DOHH2 (cell line): ENCODE data around the gene TRIM24.
"Not testable (repeated sequence)": the region's sequence is repeated elsewhere in the genome, so short reads cannot be mapped to it uniquely, and the experiment has no call there.

Experiments
- H3F3A ChIP-seq: fragments of 200-600 bp; sonication (generic), shearing (Covaris generic); 2 replicates; pipeline ENCODE4 v1.6.0; 2016; ENCODE audit warnings: antibody characterized with exemption, mild to moderate bottlenecking; ENCODE audit not compliant: control insufficient read depth, insufficient read depth
- H3K27ac ChIP-seq: fragments of 200-600 bp; sonication (generic); 2 replicates; pipeline ENCODE4 v1.5.1; 2014; ENCODE audit warnings: low read depth, mild to moderate bottlenecking, low read length, moderate library complexity
- H3K27me3 ChIP-seq: fragments of 200-600 bp; sonication (generic); 2 replicates; pipeline ENCODE4 v1.6.1; 2014; ENCODE audit warnings: mild to moderate bottlenecking, low read length, mixed read lengths; ENCODE audit not compliant: control insufficient read depth
- H3K36me3 ChIP-seq: fragments of 200-600 bp; sonication (generic); 2 replicates; pipeline ENCODE4 v1.6.1; 2014; ENCODE audit warnings: mild to moderate bottlenecking, low read length, moderate library complexity, mixed read lengths; ENCODE audit not compliant: control insufficient read depth
- H3K4me1 ChIP-seq: fragments of 200-600 bp; sonication (generic); 2 replicates; pipeline ENCODE4 v1.6.1; 2014; ENCODE audit warnings: mild to moderate bottlenecking, low read length, mixed read lengths; ENCODE audit not compliant: control insufficient read depth
- H3K4me2 ChIP-seq: fragments of 200-600 bp; sonication (generic); 2 replicates; pipeline ENCODE4 v1.6.0; 2014; ENCODE audit warnings: mild to moderate bottlenecking, low read length, moderate library complexity
- H3K4me3 ChIP-seq: fragments of 200-600 bp; sonication (generic); 2 replicates; pipeline ENCODE4 v1.5.1; 2014; ENCODE audit warnings: mild to moderate bottlenecking, low read length, mixed read lengths
- H3K79me2 ChIP-seq: fragments of 200-600 bp; sonication (generic); 2 replicates; pipeline ENCODE4 v1.6.1; 2014; ENCODE audit warnings: mild to moderate bottlenecking, low read length, mixed read lengths; ENCODE audit not compliant: control insufficient read depth
- H3K9me2 ChIP-seq: fragments of 200-600 bp; sonication (generic); replicated peaks from 2 replicates; pipeline ENCODE4 v1.6.1; 2014; ENCODE audit warnings: mild to moderate bottlenecking, low read length, mixed read lengths; ENCODE audit not compliant: control insufficient read depth
- H3K9me3 ChIP-seq: fragments of 200-600 bp; sonication (generic); 2 replicates; pipeline ENCODE4 v1.6.1; 2014; ENCODE audit warnings: antibody characterized with exemption, low read length, mixed read lengths; ENCODE audit not compliant: control insufficient read depth, insufficient read depth
- H4K20me1 ChIP-seq: fragments of 200-600 bp; sonication (generic); 2 replicates; pipeline ENCODE4 v1.6.0; 2014; ENCODE audit warnings: low read depth, mild to moderate bottlenecking, antibody characterized with exemption, low read length, moderate library complexity; ENCODE audit not compliant: control insufficient read depth, insufficient read depth
- CTCF ChIP-seq: fragments of 200-600 bp; sonication (generic); IDR thresholded peaks from one replicate; pipeline ENCODE4 v1.5.1; 2014; ENCODE audit warnings: antibody characterized with exemption, mild to moderate bottlenecking, low read depth, low read length; ENCODE audit not compliant: poor library complexity, severe bottlenecking
- EZH2phosphoT487 ChIP-seq: fragments of 200-600 bp; sonication (generic); IDR thresholded peaks from 2 replicates; pipeline ENCODE4 v1.6.1; 2017; ENCODE audit warnings: borderline replicate concordance, mild to moderate bottlenecking, antibody characterized with exemption, low read length, moderate library complexity, mixed read lengths

The TRIM24 gene

GRCh38 chr7:138460649-138461607, 869 bp downstream of the TRIM24 start:
- Histone ChIP-seq H4K20me1 (peaks cover 6% of the 10 kb centered on the region), H3K27me3 (no peaks in the 10 kb centered on the region), H3K9me3 (0 out of 2 replicates have a peak, but pooled peaks cover 2% of the 10 kb centered on the region), H3K4me3 (peak overlapping the region; percentile 91), H3K9me2 (no peaks in the 10 kb centered on the region), H3K4me2 (peak overlapping the region; percentile 86), H3K27ac (peak overlapping the region; percentile 88), H3K4me1 (peaks cover 19% of the 10 kb centered on the region), H3F3A (peaks cover 3% of the 10 kb centered on the region; the same call in 1 of the 2 replicates), H3K36me3 (peaks cover 17% of the 10 kb centered on the region), H3K79me2 (peaks cover 52% of the 10 kb centered on the region)
- TF ChIP-seq EZH2phosphoT487 = no peak
- TF ChIP-seq CTCF = peak; percentile 16

- not testable (repeated sequence) for H3K9me3 ChIP-seq, H3K9me2 ChIP-seq, H3K27me3 ChIP-seq, H3K4me3 ChIP-seq, H4K20me1 ChIP-seq, H3K4me2 ChIP-seq, H3F3A ChIP-seq, H3K27ac ChIP-seq
- peaks cover 19% of the 10 kb centered on the region for H3K4me1 ChIP-seq
- peaks cover 75% of the 10 kb centered on the region for H3K79me2 ChIP-seq
- peaks cover 17% of the 10 kb centered on the region for H3K36me3 ChIP-seq
Measured at GRCh38 chr7:138463291-138463618, 3.2 kb downstream of the TRIM24 start.

GRCh38 chr7:138465046-138465445, 5.0 kb downstream of the TRIM24 start:
- Histone ChIP-seq H3K36me3 (peaks cover 26% of the 10 kb centered on the region), H3K4me1 (peaks cover 11% of the 10 kb centered on the region)

GRCh38 chr7:138466069-138466756, 6.2 kb downstream of the TRIM24 start:
- not testable (repeated sequence) for H3K9me3 ChIP-seq, H3F3A ChIP-seq, H3K4me3 ChIP-seq, H3K4me2 ChIP-seq, H3K27me3 ChIP-seq, H3K27ac ChIP-seq, H4K20me1 ChIP-seq, H3K9me2 ChIP-seq
- Histone ChIP-seq H3K36me3 (peaks cover 20% of the 10 kb centered on the region), H3K79me2 (peaks cover 98% of the 10 kb centered on the region), H3K4me1 (peaks cover 11% of the 10 kb centered on the region)

More at GRCh38 chr7:138465046-138465445, 5.0 kb downstream of the TRIM24 start:
- no peaks in the 10 kb centered on the region for H3K27me3 ChIP-seq
- H3K27ac ChIP-seq = no peak overlapping the region
- peaks cover 6% of the 10 kb centered on the region for H4K20me1 ChIP-seq
- H3F3A ChIP-seq = peaks cover 3% of the 10 kb centered on the region; the same call in 1 of the 2 replicates
- no peaks in the 10 kb centered on the region for H3K9me2 ChIP-seq
- no peak overlapping the region for H3K4me3 ChIP-seq
- H3K9me3 ChIP-seq = no peaks in the 10 kb centered on the region
- no peak overlapping the region for H3K4me2 ChIP-seq
- peaks cover 92% of the 10 kb centered on the region for H3K79me2 ChIP-seq
- TF ChIP-seq EZH2phosphoT487 (no peak), CTCF (no peak)
